K562 (cell line): ENCODE data around the gene KLF2. TPM values are rescaled to one million over a fixed set of nuclear protein-coding genes. Genes with fewer than 3 reads are reported as not detected.

Experiments
- ATAC-seq: fragments of 200-7000 bp; cut with Tn5 transposase; 3 replicates; pipeline ENCODE4 v1.9.1; 2020; ENCODE audit warnings: moderate library complexity
- BruUV-seq: library from RNA; stranded (reverse); fragments of 400-500 nt; replicated peaks from 2 replicates; lab custom pipeline; 2021; lab: Mats Ljungman, UMichigan
- CTCF ChIA-PET: fragments of 300-600 bp; formaldehyde crosslinking; extraction: SDS; loops from one replicate; lab custom pipeline; 2021; ENCODE audit warnings: low intra/inter-chr PET ratio; lab: Yijun Ruan, JAX
- POLR2A ChIA-PET: fragments of 300-600, 350-650 bp; sonication (Branson Sonifier 250); formaldehyde crosslinking; extraction: SDS; loops from one replicate; lab custom pipeline; 2021; ENCODE audit warnings: antibody characterized with exemption, inconsistent platforms; lab: Yijun Ruan, JAX
- DNase-seq, 4 experiments: peaks; one replicate each; pipeline versions ENCODE4 v3.0.0 to v3.0.0-alpha.2; 2011 to 2018; ENCODE audit warnings: low spot score in 3 of 4, mixed read lengths in 3 of 4; ENCODE audit errors: extremely low read depth in 1 of 4
- FAIRE-seq: peaks from 2 replicates; lab custom pipeline; 2011; peaks lifted over from hg19 to GRCh38; lab: Jason Lieb, UNC
- H2AFZ ChIP-seq: 2 replicates; pipeline ENCODE4 v1.6.0; 2011; ENCODE audit warnings: low read depth, low read length, control low read depth, inconsistent platforms
- H3K27ac ChIP-seq: fragments of 200-600 bp; 3 replicates; pipeline ENCODE4 v1.8.0; 2011; ENCODE audit warnings: low read depth, mild to moderate bottlenecking, control low read depth, inconsistent platforms, low read length, moderate library complexity, mixed read lengths; ENCODE audit errors: extremely low read depth
- H3K27me3 ChIP-seq, 2 experiments: fragments of 300-600 bp in 1 of 2; 2 replicates in 1 of 2; 3 replicates in 1 of 2; pipeline versions ENCODE4 v1.6.0 to v1.8.0; 2011; ENCODE audit warnings: inconsistent platforms in 2 of 2, low read length in 2 of 2, mild to moderate bottlenecking in 1 of 2, mixed read lengths in 1 of 2, moderate library complexity in 1 of 2; ENCODE audit not compliant: control insufficient read depth in 2 of 2, insufficient read depth in 2 of 2
- H3K36me3 ChIP-seq: fragments of 300-600 bp; 3 replicates; pipeline ENCODE4 v1.8.0; 2011; ENCODE audit warnings: mild to moderate bottlenecking, low read length, inconsistent platforms; ENCODE audit not compliant: control insufficient read depth, insufficient read depth
- H3K4me1 ChIP-seq, 2 experiments: fragments of 200-600 bp in 1 of 2; replicated peaks in 1 of 2; 2 replicates in 1 of 2; 3 replicates in 1 of 2; pipeline versions ENCODE4 v1.5.1 to v1.8.0; 2011; ENCODE audit warnings: inconsistent platforms in 2 of 2, low read length in 2 of 2, mild to moderate bottlenecking in 1 of 2, mixed read lengths in 1 of 2, moderate library complexity in 1 of 2; ENCODE audit not compliant: control insufficient read depth in 2 of 2, insufficient read depth in 2 of 2
- H3K4me2 ChIP-seq: 2 replicates; pipeline ENCODE4 v1.6.1; 2011; ENCODE audit warnings: low read length, control low read depth, inconsistent platforms, mixed read lengths; ENCODE audit not compliant: insufficient read depth
- H3K4me3 ChIP-seq: fragments of 200-600 bp; sonication (generic), shearing (Covaris generic); 2 replicates; pipeline ENCODE4 v1.5.1; 2016; ENCODE audit warnings: control low read depth, inconsistent platforms
- H3K79me2 ChIP-seq: fragments of 200-600 bp; 3 replicates; pipeline ENCODE4 v1.8.0; 2011; ENCODE audit warnings: low read length, inconsistent platforms; ENCODE audit not compliant: control insufficient read depth, insufficient read depth
- H3K9ac ChIP-seq, 2 experiments: 2 replicates each; pipeline versions ENCODE4 v1.6.0 to v1.6.1; 2011; ENCODE audit warnings: low read depth in 2 of 2, low read length in 2 of 2, control low read depth in 1 of 2, inconsistent platforms in 1 of 2, mild to moderate bottlenecking in 1 of 2, mixed read lengths in 1 of 2; ENCODE audit not compliant: insufficient read depth in 1 of 2
- H3K9me1 ChIP-seq: one replicate; pipeline ENCODE4 v1.6.0; 2011; ENCODE audit warnings: inconsistent platforms, mild to moderate bottlenecking, low read length, moderate library complexity; ENCODE audit not compliant: control insufficient read depth, insufficient read depth
- H3K9me3 ChIP-seq: replicated peaks from 2 replicates; pipeline ENCODE4 v1.5.1; 2011; ENCODE audit warnings: low read depth, low read length, inconsistent platforms; ENCODE audit not compliant: control insufficient read depth, insufficient read depth
- H4K20me1 ChIP-seq: replicated peaks from 2 replicates; pipeline ENCODE4 v1.6.1; 2011; ENCODE audit warnings: low read length, inconsistent platforms, mixed read lengths; ENCODE audit not compliant: control insufficient read depth, insufficient read depth
- FOXA1 ChIP-seq: fragments of 450-650 bp; IDR thresholded peaks from 2 replicates; pipeline ENCODE4 v1.6.1; 2016; ENCODE audit warnings: mild to moderate bottlenecking, borderline replicate concordance
- FOXK2 ChIP-seq, 2 experiments: fragments of 450-650 bp; IDR thresholded peaks in 1 of 2; conservative IDR thresholded peaks in 1 of 2; 2 replicates each; pipeline ENCODE4 v1.6.1; 2016; ENCODE audit warnings: low read depth in 2 of 2, mild to moderate bottlenecking in 1 of 2
- GABPA ChIP-seq: fragments of 200-800 bp; sonication (Bioruptor generic); conservative IDR thresholded peaks from 2 replicates; pipeline ENCODE4 v1.6.1; 2016; ENCODE audit warnings: low read depth, missing genetic modification characterization, missing compliant biosample characterization
- GTF2F1 ChIP-seq: IDR thresholded peaks from 2 replicates; pipeline ENCODE4 v1.6.1; 2011; ENCODE audit warnings: low read depth, low read length, improper control_type of control experiment
- HES1 ChIP-seq: fragments of 450-650 bp; IDR thresholded peaks from 2 replicates; pipeline ENCODE4 v1.6.1; 2016; ENCODE audit warnings: low read depth, mild to moderate bottlenecking, moderate library complexity
- ILF3 ChIP-seq: fragments of 450-650 bp; IDR thresholded peaks from 2 replicates; pipeline ENCODE4 v1.6.1; 2018; ENCODE audit warnings: antibody characterized with exemption, mild to moderate bottlenecking, moderate library complexity, borderline replicate concordance
- MAX ChIP-seq: sonication (generic); formaldehyde crosslinking; IDR thresholded peaks from 2 replicates; pipeline ENCODE4 v1.9.0; 2022; ENCODE audit warnings: mild to moderate bottlenecking, missing genetic modification reagents
- MCM5 ChIP-seq: fragments of 450-650 bp; IDR thresholded peaks from 2 replicates; pipeline ENCODE4 v1.6.1; 2016; ENCODE audit warnings: low read depth
- NR1H2 ChIP-seq: sonication (generic); formaldehyde crosslinking; IDR thresholded peaks from 2 replicates; pipeline ENCODE4 v1.4.0; 2020; ENCODE audit warnings: mild to moderate bottlenecking, missing genetic modification reagents
- SMARCA4 ChIP-seq: fragments of 450-650 bp; IDR thresholded peaks from 2 replicates; pipeline ENCODE4 v1.6.1; 2016
- WHSC1 ChIP-seq: IDR thresholded peaks from one replicate; pipeline ENCODE4 v1.6.1; 2012; ENCODE audit warnings: low read length, control low read depth, inconsistent platforms
- ZBTB34 ChIP-seq: fragments of 250-450 bp; sonication (Bioruptor Pico); IDR thresholded peaks from 2 replicates; pipeline ENCODE4 v1.8.0; 2021; ENCODE audit warnings: mild to moderate bottlenecking, moderate library complexity
- ZNF121 ChIP-seq: sonication (generic); formaldehyde crosslinking; conservative IDR thresholded peaks from 2 replicates; pipeline ENCODE4 v1.8.0; 2022; ENCODE audit warnings: missing genetic modification reagents
- WGBS: fragments of 100-300 bp; shearing (Covaris generic); methylation state at CpG from one replicate; pipeline ENCODE4 v1.1.6; 2016; ENCODE audit warnings: low coverage, mixed read lengths; ENCODE audit not compliant: insufficient coverage; ENCODE audit errors: missing lambda C conversion rate; 5-methylcytosine and 5-hydroxymethylcytosine counted together
- in situ Hi-C: fragments of 300-500 bp; cut with MboI; formaldehyde crosslinking; loops from 4 replicates; pipeline ENCODE4 v1.15.0; 2018; ENCODE audit warnings: inconsistent platforms, mixed read lengths
- intact Hi-C: fragments of 100-400 bp; cut with micrococcal nuclease; formaldehyde crosslinking; loops from 2 replicates; pipeline ENCODE4 v1.14.2; 2022
- polyA plus RNA-seq, 8 experiments: library from polyadenylated mRNA; depleted of rRNA in 4 of 8; stranded (reverse) in 5 of 8; unstranded in 3 of 8; fragments of >200 nt; fragmentation: Nextera tagmentation in 2 of 8; fragmentation: Illumina TruSeq in 1 of 8; extraction: Ambion mirVana in 2 of 8; extraction: Trizol in 1 of 8; gene quantifications; 2 replicates each; pipeline versions ENCODE4 v1.2.1 to v1.2.3, GENCODE V29; 2011 to 2014; ENCODE audit warnings: inconsistent platforms in 1 of 8, missing spikeins in 1 of 8
- total RNA-seq, 7 experiments: library from RNA; depleted of rRNA in 6 of 7; stranded (reverse); fragments of >200 nt in 6 of 7; fragmentation: Illumina TruSeq in 2 of 7; extraction: Trizol in 2 of 7; gene quantifications; 2 replicates each; pipeline versions ENCODE4 v1.2.1 to v1.2.3, GENCODE V29; 2011 to 2021; ENCODE audit warnings: low replicate concordance in 1 of 7
- TF ChIP-seq, protein P1 (sequence below): sonication (generic); formaldehyde crosslinking; IDR thresholded peaks from 2 replicates; pipeline ENCODE4 v1.8.0; 2022; ENCODE audit warnings: mild to moderate bottlenecking, missing genetic modification reagents
- TF ChIP-seq, protein P2 (sequence below): IDR thresholded peaks from 2 replicates; pipeline ENCODE4 v1.6.1; 2011; ENCODE audit not compliant: insufficient read length; ENCODE audit errors: extremely low read depth

KLF2 gene
- total and polyA plus RNA-seq, 9 of the 15 experiments (the other 6 are each of a cell fraction or from before 2014, with no cell fraction given): 0.07 to 0.71 TPM; not detected in 7

DNA sequence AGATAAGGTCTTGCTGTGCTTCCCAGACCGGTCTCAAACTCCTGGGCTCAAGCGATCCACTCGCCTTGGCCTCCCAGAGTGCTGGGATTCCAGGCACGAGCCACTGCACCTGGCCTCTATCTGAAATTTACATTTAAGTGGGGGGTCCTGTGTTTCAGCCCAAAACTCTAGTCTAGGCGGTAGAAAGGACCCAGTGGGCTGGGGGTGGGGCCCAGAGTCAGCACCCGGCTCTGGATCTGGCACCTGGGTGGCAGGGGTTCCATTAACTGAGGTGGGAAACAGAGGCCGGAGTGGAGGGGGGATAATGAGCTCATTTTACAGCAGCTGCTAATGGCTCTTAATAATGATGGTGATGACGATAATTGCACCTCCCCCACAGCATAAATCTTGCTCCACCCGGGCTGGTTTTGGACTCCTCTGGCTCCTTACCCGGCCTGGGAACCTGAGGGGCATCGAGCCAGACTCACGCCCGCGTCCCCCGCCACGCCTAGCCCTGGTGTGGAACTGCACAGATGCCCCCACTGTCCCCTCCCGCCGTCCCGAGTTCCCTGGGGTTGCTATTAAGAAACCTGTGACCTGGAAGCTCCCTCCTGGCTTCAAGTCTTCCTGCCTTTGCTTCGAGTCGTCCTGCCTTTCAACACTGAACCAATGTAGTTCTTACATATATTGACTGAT, 17.8 kb upstream of the KLF2 start:
- H3K36me3 ChIP-seq: no peaks in the 10 kb centered on the region
- in situ Hi-C loops: no loop called here
- TF ChIP-seq, protein P1, sequence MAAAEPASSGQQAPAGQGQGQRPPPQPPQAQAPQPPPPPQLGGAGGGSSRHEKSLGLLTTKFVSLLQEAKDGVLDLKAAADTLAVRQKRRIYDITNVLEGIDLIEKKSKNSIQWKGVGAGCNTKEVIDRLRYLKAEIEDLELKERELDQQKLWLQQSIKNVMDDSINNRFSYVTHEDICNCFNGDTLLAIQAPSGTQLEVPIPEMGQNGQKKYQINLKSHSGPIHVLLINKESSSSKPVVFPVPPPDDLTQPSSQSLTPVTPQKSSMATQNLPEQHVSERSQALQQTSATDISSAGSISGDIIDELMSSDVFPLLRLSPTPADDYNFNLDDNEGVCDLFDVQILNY: no peak
- TF ChIP-seq MCM5 (no peak), FOXK2 (conservative IDR thresholded peaks at IDR 0.05 in 1 of 2, IDR thresholded peaks at IDR 0.05 in 1 of 2; ENCODE audit: low read depth in 2 of 2) (no peak), MAX (CRISPR knock-in tag) (no peak), WHSC1 (no peak), ZBTB34 (no peak), ILF3 (no peak), GTF2F1 (no peak), HES1 (no peak), ZNF121 (no peak), GABPA (no peak), SMARCA4 (no peak), NR1H2 (CRISPR knock-in tag) (no peak), FOXA1 (no peak)
- TF ChIP-seq, protein P2, sequence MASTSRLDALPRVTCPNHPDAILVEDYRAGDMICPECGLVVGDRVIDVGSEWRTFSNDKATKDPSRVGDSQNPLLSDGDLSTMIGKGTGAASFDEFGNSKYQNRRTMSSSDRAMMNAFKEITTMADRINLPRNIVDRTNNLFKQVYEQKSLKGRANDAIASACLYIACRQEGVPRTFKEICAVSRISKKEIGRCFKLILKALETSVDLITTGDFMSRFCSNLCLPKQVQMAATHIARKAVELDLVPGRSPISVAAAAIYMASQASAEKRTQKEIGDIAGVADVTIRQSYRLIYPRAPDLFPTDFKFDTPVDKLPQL: no peak
- H3K4me3 ChIP-seq: no peak overlapping the region
- no peak overlapping the region for H2AFZ ChIP-seq
- ChIA-PET CTCF (no interaction called here), POLR2A (interaction anchor here (0.7 to 0.9 kb wide), 2 partner anchors 9 to 39 kb away, joined by 3 to 4 read pairs; no protein-coding TSS in a partner anchor)
- intact Hi-C loops: no loop called here
- no peaks in the 10 kb centered on the region for H3K9me1 ChIP-seq
- no peaks in the 10 kb centered on the region for H3K79me2 ChIP-seq
- H3K4me2 ChIP-seq: no peak overlapping the region
- no peaks in the 10 kb centered on the region; the same call in 1 of the 2 replicates for H4K20me1 ChIP-seq
- H3K9me3 ChIP-seq: no peaks in the 10 kb centered on the region
- H3K27ac ChIP-seq: no peak overlapping the region
- BruUV-seq: no TSS peak
- H3K9ac ChIP-seq: peak overlapping the region in 1 of 2 experiments; percentile 64; a peak in 2 of 4 replicates
- 19% methylated on average over 20 of the region's 21 CpGs for WGBS
- DNase-seq (no peak), ATAC-seq (no peak), FAIRE-seq (no peak)
- H3K27me3 ChIP-seq: peaks cover 9 to 32% of the 10 kb centered on the region in 2 experiments; a peak in 4 of 5 replicates
- H3K4me1 ChIP-seq: peaks cover 0 to 4% of the 10 kb centered on the region in 2 experiments; a peak in 1 of 5 replicates
